HepG2 (cell line): Measurements from ENCODE around the gene SCN4B. TPM values are rescaled to one million over a fixed set of nuclear protein-coding genes. Genes with fewer than 3 reads are reported as not detected.

Source experiments
- ATAC-seq: fragments of 200-7000 bp; cut with Tn5 transposase; 3 replicates; pipeline ENCODE4 v1.9.1; 2020; ENCODE audit warnings: mild to moderate bottlenecking, moderate library complexity
- BruUV-seq: library from RNA; stranded (reverse); fragments of 400-500 nt; replicated peaks from 2 replicates; lab custom pipeline; 2021; lab: Mats Ljungman, UMichigan
- CTCF ChIA-PET: fragments of 300-600 bp; formaldehyde crosslinking; extraction: SDS; loops from one replicate; lab custom pipeline; 2021; ENCODE audit warnings: low total read pairs, inconsistent platforms, low intra/inter-chr PET ratio; lab: Yijun Ruan, JAX
- POLR2A ChIA-PET: fragments of 350-600 bp; sonication (Branson Sonifier 250); formaldehyde crosslinking; loops from one replicate; lab custom pipeline; 2020; ENCODE audit warnings: antibody characterized with exemption, inconsistent platforms; lab: Yijun Ruan, JAX
- DNase-seq: peaks from one replicate; pipeline ENCODE4 v3.0.0-alpha.2; 2015; ENCODE audit warnings: low spot score
- FAIRE-seq: peaks from 3 replicates; lab custom pipeline; 2011; peaks lifted over from hg19 to GRCh38; lab: Jason Lieb, UNC
- H2AFZ ChIP-seq: one replicate; pipeline ENCODE4 v1.6.1; 2011; ENCODE audit warnings: low read length, inconsistent platforms
- H3K27ac ChIP-seq: fragments of 300-600 bp; 3 replicates; pipeline ENCODE4 v1.8.0; 2011; ENCODE audit warnings: mixed run types, mild to moderate bottlenecking, mixed read lengths, low read length, inconsistent platforms; ENCODE audit not compliant: insufficient read depth; ENCODE audit errors: extremely low read length
- H3K27me3 ChIP-seq, 2 experiments: fragments of 200-600 bp in 1 of 2; 2 replicates in 1 of 2; 3 replicates in 1 of 2; pipeline versions ENCODE4 v1.6.0 to v1.8.0; 2011; ENCODE audit warnings: low read length in 2 of 2, mild to moderate bottlenecking in 2 of 2, moderate library complexity in 2 of 2, inconsistent platforms in 1 of 2; ENCODE audit not compliant: insufficient read depth in 2 of 2, control insufficient read depth in 1 of 2
- H3K36me3 ChIP-seq, 2 experiments: fragments of 200-600 bp in 1 of 2; replicated peaks in 1 of 2; 2 replicates in 1 of 2; 3 replicates in 1 of 2; pipeline versions ENCODE4 v1.5.1 to v1.8.0; 2011; ENCODE audit warnings: low read length in 2 of 2, inconsistent platforms in 1 of 2; ENCODE audit not compliant: insufficient read depth in 2 of 2, control insufficient read depth in 1 of 2
- H3K4me1 ChIP-seq: 2 replicates; pipeline ENCODE4 v1.5.1; 2012; ENCODE audit warnings: low read length, inconsistent platforms; ENCODE audit not compliant: insufficient read depth
- H3K4me2 ChIP-seq: 2 replicates; pipeline ENCODE4 v1.6.0; 2011; ENCODE audit warnings: low read depth, low read length, inconsistent platforms
- H3K4me3 ChIP-seq, 3 experiments: fragments of 200-600 bp in 1 of 3; sonication (generic), shearing (Covaris generic) in 1 of 3; replicated peaks in 1 of 3; 2 replicates each; pipeline ENCODE4 v1.5.1; 2011 to 2016; ENCODE audit warnings: low read length in 3 of 3, inconsistent platforms in 2 of 3, low read depth in 2 of 3, mild to moderate bottlenecking in 2 of 3, control low read depth in 1 of 3, mixed read lengths in 1 of 3; ENCODE audit not compliant: insufficient read depth in 1 of 3
- H3K79me2 ChIP-seq: one replicate; pipeline ENCODE4 v1.6.1; 2011; ENCODE audit warnings: low read length, inconsistent platforms; ENCODE audit not compliant: insufficient read depth
- H3K9ac ChIP-seq: 2 replicates; pipeline ENCODE4 v1.6.0; 2011; ENCODE audit warnings: mild to moderate bottlenecking, low read depth, low read length, inconsistent platforms; ENCODE audit not compliant: insufficient read depth
- H3K9me3 ChIP-seq: 2 replicates; pipeline ENCODE4 v1.5.1; 2012; ENCODE audit warnings: mild to moderate bottlenecking, low read length
- H4K20me1 ChIP-seq: 2 replicates; pipeline ENCODE4 v1.6.0; 2011; ENCODE audit warnings: inconsistent platforms, mild to moderate bottlenecking, low read length, moderate library complexity; ENCODE audit not compliant: insufficient read depth
- GMEB2 ChIP-seq: IDR thresholded peaks from 2 replicates; pipeline ENCODE4 v1.6.1; 2016; ENCODE audit warnings: missing biosample characterization, missing genetic modification reagents, low read depth
- KAT7 ChIP-seq: IDR thresholded peaks from 2 replicates; pipeline ENCODE4 v1.6.1; 2018; ENCODE audit warnings: borderline replicate concordance, missing compliant biosample characterization
- KDM6A ChIP-seq: IDR thresholded peaks from 2 replicates; pipeline ENCODE4 v1.6.1; 2016; ENCODE audit warnings: low read depth
- PITX1 ChIP-seq: sonication (generic); formaldehyde crosslinking; IDR thresholded peaks from 2 replicates; pipeline ENCODE4 v1.5.1; 2020; ENCODE audit warnings: mild to moderate bottlenecking, missing genetic modification reagents
- POGZ ChIP-seq: sonication (generic); formaldehyde crosslinking; IDR thresholded peaks from 2 replicates; pipeline ENCODE4 v1.4.0; 2020; ENCODE audit warnings: mild to moderate bottlenecking, missing genetic modification reagents
- RFXANK ChIP-seq: IDR thresholded peaks from 2 replicates; pipeline ENCODE4 v1.6.1; 2016
- SMYD3 ChIP-seq: sonication (generic); formaldehyde crosslinking; IDR thresholded peaks from 2 replicates; pipeline ENCODE4 v1.8.1; 2023; ENCODE audit warnings: mild to moderate bottlenecking, missing genetic modification reagents
- ZNF430 ChIP-seq: sonication (generic); formaldehyde crosslinking; IDR thresholded peaks from 2 replicates; pipeline ENCODE4 v1.9.0; 2021; ENCODE audit warnings: mild to moderate bottlenecking, missing genetic modification reagents
- ZNF777 ChIP-seq: sonication (generic); formaldehyde crosslinking; IDR thresholded peaks from 2 replicates; pipeline ENCODE4 v1.4.0; 2020; ENCODE audit warnings: missing genetic modification reagents
- WGBS: methylation state at CpG from one replicate; pipeline ENCODE4 v1.1.6; 2017; ENCODE audit warnings: low lambda C conversion rate; 5-methylcytosine and 5-hydroxymethylcytosine counted together
- in situ Hi-C: cut with HindIII; loops from 2 replicates; pipeline ENCODE4 v1.10.0; 2017; ENCODE audit warnings: low pct_unique_long_range_greater_than_20kb; ENCODE audit not compliant: extremely low pct_ligation_motif_present
- intact Hi-C: fragments of 100-400 bp; cut with micrococcal nuclease; formaldehyde crosslinking; loops from one replicate; pipeline ENCODE4 v1.10.0; 2022; ENCODE audit not compliant: unreplicated experiment
- polyA plus RNA-seq, 8 experiments: library from polyadenylated mRNA; depleted of rRNA in 3 of 8; stranded (reverse) in 7 of 8; unstranded in 1 of 8; fragments of >200 nt; fragmentation: Illumina TruSeq in 4 of 8; extraction: Trizol in 4 of 8; gene quantifications; 2 replicates each; pipeline versions ENCODE4 v1.2.1 to v1.2.3, GENCODE V29; 2011 to 2016; ENCODE audit warnings: low read depth in 4 of 8, missing spikeins in 1 of 8, mixed read lengths in 1 of 8; ENCODE audit not compliant: insufficient read depth in 1 of 8
- total RNA-seq, 5 experiments: library from RNA; depleted of rRNA; stranded (reverse); fragments of >200 nt; fragmentation: Illumina TruSeq; extraction: Trizol; gene quantifications; 2 replicates each; pipeline ENCODE4 v1.2.3, GENCODE V29; 2016; ENCODE audit warnings: low read depth in 1 of 5

SCN4B gene
- total and polyA plus RNA-seq, 2 of the 13 experiments (the other 11 are each of a cell fraction or from before 2014, with no cell fraction given): 0.04 to 0.29 TPM

- Histone ChIP-seq H3K27me3 (peaks cover 12 to 46% of the 10 kb centered on the region in 2 experiments; a peak in 4 of 5 replicates), H4K20me1 (no peaks in the 10 kb centered on the region), H3K9ac (no peak overlapping the region), H2AFZ (no peak overlapping the region), H3K79me2 (no peaks in the 10 kb centered on the region), H3K4me2 (no peak overlapping the region), H3K36me3 (no peaks in the 10 kb centered on the region), H3K9me3 (no peaks in the 10 kb centered on the region), H3K4me1 (no peaks in the 10 kb centered on the region), H3K27ac (no peak overlapping the region), H3K4me3 (no peak overlapping the region)
- in situ Hi-C loops: loop anchor here (25.0 kb wide), 1 partner anchor 348 kb away; no protein-coding TSS in a partner anchor
- CTCF ChIA-PET: no interaction called here
- DNase-seq (no peak), FAIRE-seq (no peak), ATAC-seq (no peak)
- no TSS peak for BruUV-seq
- no peak for TF ChIP-seq ZNF777 (CRISPR knock-in tag)
- TF ChIP-seq SMYD3: no peak
- no peak for TF ChIP-seq RFXANK (CRISPR knock-in tag)
- no peak for TF ChIP-seq KAT7 (CRISPR knock-in tag)
- TF ChIP-seq PITX1 (CRISPR knock-in tag): no peak
- TF ChIP-seq KDM6A: no peak
- WGBS: 37% methylated on average over 8 of the region's 10 CpGs
- intact Hi-C loops: no loop called here
- POLR2A ChIA-PET: no interaction called here
These were observed 13.7 kb downstream of the SCN4B start for GRCh38 chr11:118138839-118139420.

- in situ Hi-C loops (loop anchor here (25.0 kb wide), 1 partner anchor 350 kb away; no protein-coding TSS in a partner anchor), intact Hi-C loops (no loop called here)
- Histone ChIP-seq H3K27me3 (peaks cover 12 to 41% of the 10 kb centered on the region in 2 experiments; a peak in 4 of 5 replicates), H2AFZ (no peak overlapping the region), H4K20me1 (no peaks in the 10 kb centered on the region), H3K9me3 (no peaks in the 10 kb centered on the region), H3K27ac (no peak overlapping the region), H3K4me1 (no peaks in the 10 kb centered on the region), H3K9ac (no peak overlapping the region), H3K79me2 (no peaks in the 10 kb centered on the region), H3K36me3 (no peaks in the 10 kb centered on the region), H3K4me2 (no peak overlapping the region), H3K4me3 (no peak overlapping the region)
- no peak for TF ChIP-seq ZNF430 (CRISPR knock-in tag)
- no peak for TF ChIP-seq GMEB2 (CRISPR knock-in tag)
- no peak for TF ChIP-seq POGZ (CRISPR knock-in tag)
- no TSS peak for BruUV-seq
- POLR2A ChIA-PET: no interaction called here
- CTCF ChIA-PET: no interaction called here
- no peak for ATAC-seq
- FAIRE-seq: no peak
- 24% methylated on average over 10 of the region's 10 CpGs for WGBS
- DNase-seq: no peak
These were observed 15.8 kb downstream of the SCN4B start for GRCh38 chr11:118136801-118137200.
